Tibial nerve (tissue), 4 donors: ENCODE measurements around the gene OVOL1. TPM values are rescaled to one million over a fixed set of nuclear protein-coding genes. Genes with fewer than 3 reads are reported as not detected.
"Not testable (repeated sequence)": the region's sequence is repeated elsewhere in the genome, so short reads cannot be mapped to it uniquely, and the experiment has no call there.

ENCODE experiments used
- DNase-seq, 2 donors: peaks; one replicate each; pipeline ENCODE4 v3.0.0-alpha.2; 2019; ENCODE audit warnings: low spot score in 2 of 2
- H3K27ac ChIP-seq, 4 donors: fragments of 200-600 bp; sonication (generic) in 3 of 4; one replicate each; pipeline ENCODE4 v1.5.1; 2017 to 2019; ENCODE audit warnings: mild to moderate bottlenecking in 1 of 4
- H3K27me3 ChIP-seq, 2 donors: fragments of 200-600 bp; sonication (generic) in 1 of 2; one replicate each; pipeline versions ENCODE4 v1.5.1 to v1.6.0; 2017 to 2019
- H3K36me3 ChIP-seq, 3 donors: fragments of 200-600 bp; sonication (generic); one replicate each; pipeline ENCODE4 v1.5.1; 2018 to 2019
- H3K4me1 ChIP-seq, 4 donors: fragments of 200-600 bp; sonication (generic) in 3 of 4; one replicate each; pipeline ENCODE4 v1.5.1; 2017 to 2019
- H3K4me3 ChIP-seq, 4 donors: fragments of 200-600 bp; sonication (generic) in 3 of 4; one replicate each; pipeline ENCODE4 v1.5.1; 2017 to 2019; ENCODE audit warnings: mild to moderate bottlenecking in 1 of 4, moderate library complexity in 1 of 4
- H3K9me3 ChIP-seq, 4 donors: fragments of 200-600 bp; sonication (generic) in 3 of 4; one replicate each; pipeline ENCODE4 v1.5.1; 2017 to 2019
- EP300 ChIP-seq, 2 donors: sonication (generic); formaldehyde crosslinking; IDR thresholded peaks; one replicate each; pipeline ENCODE4 v1.6.1; 2017; ENCODE audit warnings: antibody characterized with exemption in 2 of 2, mild to moderate bottlenecking in 1 of 2
- POLR2A ChIP-seq, 2 donors: fragments of 450-650 bp; IDR thresholded peaks; one replicate each; pipeline ENCODE4 v1.6.1; 2017; ENCODE audit warnings: antibody characterized with exemption in 2 of 2, mild to moderate bottlenecking in 2 of 2, moderate library complexity in 2 of 2
- WGBS, 2 donors: methylation state at CpG; one replicate each; pipeline ENCODE4 v1.1.5; 2018; 5-methylcytosine and 5-hydroxymethylcytosine counted together
- total RNA-seq, 4 donors: library from RNA; depleted of rRNA; stranded (reverse); fragments of >200 nt; gene quantifications; one replicate each; pipeline ENCODE4 v1.1.0, GENCODE V29; 2016
- TF ChIP-seq, protein P1 (sequence below), 5 experiments: fragments of 200-600 bp in 3 of 5; fragments of 450-650 bp in 2 of 5; sonication (generic) in 3 of 5; IDR thresholded peaks; one replicate each; pipeline ENCODE4 v1.5.1; 2016 to 2019; ENCODE audit warnings: antibody characterized with exemption in 5 of 5, mild to moderate bottlenecking in 3 of 5, moderate library complexity in 2 of 5

The OVOL1 gene
- total RNA-seq, 4 donors from 2014 or later: not detected

DNA sequence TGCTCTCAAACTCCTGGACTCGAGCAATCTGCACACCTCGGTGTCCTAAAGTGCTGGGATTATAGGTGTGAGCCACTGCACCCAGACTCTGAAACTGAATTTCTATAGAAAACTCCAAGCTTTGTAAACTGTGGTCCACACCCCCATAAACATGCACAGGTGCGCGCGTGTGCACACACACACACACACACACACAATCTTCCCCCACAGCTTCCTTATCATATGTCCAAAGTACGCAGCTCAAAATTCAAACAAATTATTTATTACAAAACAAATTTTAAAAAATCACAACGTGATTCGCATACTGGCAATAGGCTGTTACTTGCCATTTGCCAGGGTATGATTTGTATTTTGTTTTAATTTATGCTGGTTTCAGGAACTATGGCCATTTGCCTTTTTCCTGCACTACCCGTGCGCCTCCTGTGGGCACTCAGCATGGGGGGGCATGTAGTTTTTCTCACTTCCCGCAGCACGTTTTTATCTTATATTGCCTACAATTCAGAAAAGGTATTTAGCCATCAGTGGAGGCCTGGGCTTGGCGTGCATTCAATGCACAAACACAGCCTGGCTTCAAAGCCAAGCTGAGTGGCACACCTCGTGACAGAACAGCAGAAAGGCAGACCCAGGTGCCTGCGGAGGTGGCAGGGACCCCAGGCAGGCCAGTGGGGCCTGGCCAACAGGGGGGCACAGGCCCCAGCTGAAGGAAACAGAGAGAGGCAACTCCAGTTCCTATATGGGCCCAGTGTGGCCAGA lies 36.1 kb downstream of the OVOL1 start:
- H3K27ac ChIP-seq: no peak overlapping the region
- DNase-seq: no peak
- no peak overlapping the region for H3K4me3 ChIP-seq
- WGBS, 2 donors: 78 to 85% methylated on average over 15 of the region's 15 CpGs
- no peaks in the 10 kb centered on the region for H3K36me3 ChIP-seq
- H3K9me3 ChIP-seq: no peaks in the 10 kb centered on the region
- H3K4me1 ChIP-seq: peaks cover 0 to 4% (median 0%) of the 10 kb centered on the region in 4 donors
- TF ChIP-seq, protein P1, sequence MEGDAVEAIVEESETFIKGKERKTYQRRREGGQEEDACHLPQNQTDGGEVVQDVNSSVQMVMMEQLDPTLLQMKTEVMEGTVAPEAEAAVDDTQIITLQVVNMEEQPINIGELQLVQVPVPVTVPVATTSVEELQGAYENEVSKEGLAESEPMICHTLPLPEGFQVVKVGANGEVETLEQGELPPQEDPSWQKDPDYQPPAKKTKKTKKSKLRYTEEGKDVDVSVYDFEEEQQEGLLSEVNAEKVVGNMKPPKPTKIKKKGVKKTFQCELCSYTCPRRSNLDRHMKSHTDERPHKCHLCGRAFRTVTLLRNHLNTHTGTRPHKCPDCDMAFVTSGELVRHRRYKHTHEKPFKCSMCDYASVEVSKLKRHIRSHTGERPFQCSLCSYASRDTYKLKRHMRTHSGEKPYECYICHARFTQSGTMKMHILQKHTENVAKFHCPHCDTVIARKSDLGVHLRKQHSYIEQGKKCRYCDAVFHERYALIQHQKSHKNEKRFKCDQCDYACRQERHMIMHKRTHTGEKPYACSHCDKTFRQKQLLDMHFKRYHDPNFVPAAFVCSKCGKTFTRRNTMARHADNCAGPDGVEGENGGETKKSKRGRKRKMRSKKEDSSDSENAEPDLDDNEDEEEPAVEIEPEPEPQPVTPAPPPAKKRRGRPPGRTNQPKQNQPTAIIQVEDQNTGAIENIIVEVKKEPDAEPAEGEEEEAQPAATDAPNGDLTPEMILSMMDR (IDR thresholded peaks at IDR 0.05): no peak
- TF ChIP-seq POLR2A (IDR thresholded peaks at IDR 0.05) (no peak), EP300 (IDR thresholded peaks at IDR 0.05) (no peak)
- no peaks in the 10 kb centered on the region for H3K27me3 ChIP-seq

DNA sequence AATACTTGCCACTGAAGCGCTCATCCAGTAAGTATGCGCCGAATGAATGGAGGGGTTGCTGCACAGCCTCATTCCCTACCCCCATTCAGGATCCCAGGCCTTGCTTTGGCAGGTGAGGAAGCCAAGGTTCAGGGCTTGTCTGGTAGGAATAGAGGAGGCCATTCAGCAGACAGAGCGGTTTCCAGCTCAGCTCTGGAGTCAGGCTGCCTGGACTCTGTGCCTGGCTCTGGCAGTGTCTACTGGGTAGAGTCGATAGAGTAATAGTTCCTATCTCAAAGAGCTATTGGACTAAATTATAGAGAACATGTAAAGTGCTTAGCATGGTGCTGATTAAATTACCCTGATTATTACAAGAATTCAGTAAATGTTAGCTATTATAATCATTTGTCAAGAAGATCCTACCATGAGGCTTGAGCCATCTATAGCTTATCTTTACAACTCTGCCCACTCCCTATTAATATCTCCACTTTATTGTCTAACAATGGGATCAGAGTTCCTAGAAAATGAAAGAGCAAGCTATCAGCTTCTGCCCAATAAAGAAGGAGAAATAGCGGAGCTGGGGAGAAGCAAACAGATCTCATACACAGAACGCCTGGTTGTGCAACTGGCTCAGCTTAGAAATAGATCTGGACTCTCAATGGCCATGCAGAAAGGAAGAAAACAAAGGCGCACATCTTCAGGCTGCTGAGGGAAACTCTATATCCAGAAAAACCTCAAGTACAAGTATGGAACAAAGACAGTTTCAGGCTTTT lies 40.3 kb downstream of the OVOL1 start:
- H3K27me3 ChIP-seq: no peaks in the 10 kb centered on the region
- no peak for DNase-seq
- H3K27ac ChIP-seq: peak overlapping the region in 1 of 4 donors; percentile 1
- H3K4me3 ChIP-seq: no peak overlapping the region
- H3K36me3 ChIP-seq: no peaks in the 10 kb centered on the region
- H3K9me3 ChIP-seq: no peaks in the 10 kb centered on the region
- no peak for TF ChIP-seq POLR2A (IDR thresholded peaks at IDR 0.05)
- TF ChIP-seq, protein P1 (IDR thresholded peaks at IDR 0.05): no peak
- TF ChIP-seq EP300 (IDR thresholded peaks at IDR 0.05): no peak
- 82 to 88% methylated on average over 8 of the region's 8 CpGs for WGBS, 2 donors
- no peaks in the 10 kb centered on the region for H3K4me1 ChIP-seq

DNA sequence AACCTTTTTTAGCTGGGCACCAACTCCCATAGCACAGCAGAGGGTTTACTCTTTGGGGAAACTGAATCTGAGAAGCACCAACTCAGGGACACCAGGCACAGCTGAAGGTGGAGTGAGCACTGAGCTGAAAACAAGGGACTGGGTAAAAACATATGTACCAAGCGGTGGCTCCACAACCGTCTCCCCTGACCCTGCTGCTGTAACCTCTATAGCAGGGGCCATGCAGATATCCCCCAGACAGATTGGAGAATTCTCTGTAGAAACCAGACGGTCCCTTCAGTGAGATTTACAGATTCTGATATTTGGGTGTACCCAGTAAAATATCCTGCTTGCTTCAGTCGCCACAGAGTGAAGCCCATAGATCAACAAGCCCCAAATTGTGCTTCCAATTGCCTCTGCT lies 42.6 kb downstream of the OVOL1 start:
- WGBS, 2 donors: 60 to 71% methylated on average over 4 of the region's 4 CpGs
- Histone ChIP-seq H3K4me3 (no peak overlapping the region), H3K27ac (no peak overlapping the region), H3K4me1 (peaks cover 0 to 15% (median 6%) of the 10 kb centered on the region in 4 donors), H3K36me3 (no peaks in the 10 kb centered on the region), H3K27me3 (no peaks in the 10 kb centered on the region), H3K9me3 (no peaks in the 10 kb centered on the region)
- no peak for DNase-seq
- TF ChIP-seq, protein P1 (IDR thresholded peaks at IDR 0.05): no peak
- TF ChIP-seq POLR2A (IDR thresholded peaks at IDR 0.05): no peak
- no peak for TF ChIP-seq EP300 (IDR thresholded peaks at IDR 0.05)

DNA sequence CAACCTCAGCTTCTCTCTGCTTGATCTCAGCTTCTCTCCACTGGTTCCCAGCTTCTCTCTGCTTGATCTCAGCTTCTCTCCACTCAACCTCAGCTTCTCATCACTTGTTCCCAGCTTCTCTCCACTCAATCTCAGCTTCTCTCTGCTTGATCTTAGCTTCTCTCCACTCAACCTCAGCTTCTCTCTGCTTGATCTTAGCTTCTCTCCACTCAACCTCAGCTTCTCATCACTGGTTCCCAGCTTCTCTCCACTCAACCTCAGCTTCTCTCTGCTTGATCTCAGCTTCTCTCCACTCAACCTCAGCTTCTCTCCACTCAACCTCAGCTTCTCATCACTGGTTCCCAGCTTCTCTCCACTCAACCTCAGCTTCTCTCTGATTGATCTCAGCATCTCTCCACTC lies 45.4 kb downstream of the OVOL1 start:
- not testable (repeated sequence) for H3K27ac ChIP-seq, H3K4me3 ChIP-seq, DNase-seq, H3K27me3 ChIP-seq, H3K9me3 ChIP-seq, H3K36me3 ChIP-seq
- peaks cover 0 to 19% (median 7%) of the 10 kb centered on the region in 4 donors for H3K4me1 ChIP-seq

DNA sequence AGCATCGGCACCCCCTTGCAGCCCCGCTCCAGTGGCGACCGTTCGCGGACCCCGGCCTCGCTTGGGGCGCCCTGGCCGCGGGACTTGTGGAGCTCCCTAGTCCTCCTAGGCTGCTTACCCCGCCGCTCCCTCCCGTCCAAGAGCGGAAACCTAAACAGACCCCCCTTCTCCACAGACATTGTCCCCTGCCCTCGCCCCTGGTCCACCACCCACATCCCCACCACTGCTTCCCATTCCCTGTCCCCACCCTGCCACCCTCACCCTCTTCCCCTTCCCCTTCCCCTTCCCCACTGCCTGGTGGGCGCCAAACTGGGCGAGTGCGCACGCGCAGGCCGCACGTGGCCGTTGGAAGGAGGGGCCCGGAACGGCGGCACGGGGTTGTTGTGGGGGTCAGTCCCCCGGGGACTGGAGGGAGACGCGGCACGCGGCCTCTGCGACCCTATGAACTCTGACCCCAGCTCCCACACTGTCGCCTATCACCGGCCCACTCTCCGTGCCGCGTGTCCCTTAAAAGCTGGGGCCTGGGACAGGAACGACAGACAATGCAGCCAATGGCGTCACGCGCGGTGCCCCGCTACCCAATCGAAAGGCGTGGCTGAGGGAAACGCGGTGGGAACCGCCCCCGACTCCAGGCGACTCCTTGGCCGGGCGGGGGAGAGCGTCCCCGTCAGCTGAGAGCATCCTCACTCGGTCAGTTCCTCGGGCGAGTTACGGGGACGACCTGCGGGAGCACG lies 46.6 kb downstream of the OVOL1 start, which contains the start of gene SNX32:
TSS of gene SNX32 (plus strand) at position 667 of the 734 bp plus-strand sequence. CDS start 103 bp downstream, outside the sequence.
- H3K4me1 ChIP-seq: peaks cover 0 to 19% (median 7%) of the 10 kb centered on the region in 4 donors
- H3K36me3 ChIP-seq: no peaks in the 10 kb centered on the region
- no peaks in the 10 kb centered on the region for H3K27me3 ChIP-seq
- TF ChIP-seq POLR2A (IDR thresholded peaks at IDR 0.05) (no peak), EP300 (IDR thresholded peaks at IDR 0.05) (peak; percentile 20 to 58)
- TF ChIP-seq, protein P1 (IDR thresholded peaks at IDR 0.05): peak in 1 of 5 experiments; percentile 45
- WGBS, 2 donors: 1% methylated on average over 54 to 56 of the region's 63 CpGs
- H3K9me3 ChIP-seq: no peaks in the 10 kb centered on the region
- peak within 1 kb of the TSS in 3 of 4 donors; percentile 37 to 56 (median 55) for H3K27ac ChIP-seq
- peak within 1 kb of the TSS; percentile 59 to 78 (median 66) for H3K4me3 ChIP-seq
- peak; percentile 93 for DNase-seq
